MG63 (cell line): Measurements from ENCODE around the gene SYCP3. TPM values are rescaled to one million over a fixed set of nuclear protein-coding genes. Genes with fewer than 3 reads are reported as not detected.
"Not testable (repeated sequence)": the region's sequence is repeated elsewhere in the genome, so short reads cannot be mapped to it uniquely, and the experiment has no call there.

ENCODE experiments used
- DNase-seq: peaks from one replicate; pipeline ENCODE4 v3.0.0-alpha.2; 2020
- H3K27me3 ChIP-seq: fragments of 250-450 bp; sonication (Bioruptor Pico); 2 replicates; pipeline ENCODE4 v1.5.1; 2020; ENCODE audit warnings: mild to moderate bottlenecking, moderate library complexity
- H3K36me3 ChIP-seq: fragments of 250-450 bp; sonication (Bioruptor Pico); 2 replicates; pipeline ENCODE4 v1.5.1; 2020; ENCODE audit warnings: mild to moderate bottlenecking, moderate library complexity
- H3K4me3 ChIP-seq: fragments of 250-450 bp; sonication (Bioruptor Pico); 2 replicates; pipeline ENCODE4 v1.5.1; 2020; ENCODE audit warnings: mild to moderate bottlenecking, moderate library complexity
- H3K9me3 ChIP-seq: fragments of 250-450 bp; sonication (Bioruptor Pico); 2 replicates; pipeline ENCODE4 v1.5.1; 2020; ENCODE audit warnings: mild to moderate bottlenecking, moderate library complexity
- total RNA-seq: library from RNA; depleted of rRNA; stranded (reverse); fragments of >200 nt; shearing (Covaris generic); gene quantifications from 2 replicates; pipeline ENCODE4 v1.2.3, GENCODE V29; 2014; ENCODE audit warnings: low replicate concordance

Gene SYCP3
- total RNA-seq, 1 experiment from 2014 or later = not detected

DNA sequence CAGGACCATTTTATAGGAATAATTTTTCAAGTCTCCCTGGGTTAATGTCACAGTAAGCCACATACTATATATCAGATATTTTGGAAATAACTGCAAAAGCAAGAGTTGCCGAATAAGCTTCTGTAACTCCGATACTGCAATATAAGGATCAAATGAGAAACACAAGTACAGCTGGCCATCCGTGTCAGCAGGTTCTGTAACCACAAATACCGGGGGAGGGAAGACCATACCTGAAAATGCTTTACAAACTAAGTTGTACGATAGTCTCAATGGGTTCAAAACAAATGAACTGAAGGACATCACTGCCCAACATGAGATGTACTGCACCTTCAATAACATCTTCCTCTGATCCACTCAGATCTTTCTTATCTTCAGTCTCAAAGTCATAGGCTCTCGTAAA lies 1.8 kb downstream of the SYCP3 start:
- no peaks in the 10 kb centered on the region for H3K36me3 ChIP-seq
- no peaks in the 10 kb centered on the region for H3K9me3 ChIP-seq
- DNase-seq = no peak
- no peak overlapping the region for H3K4me3 ChIP-seq
- H3K27me3 ChIP-seq = no peaks in the 10 kb centered on the region

DNA sequence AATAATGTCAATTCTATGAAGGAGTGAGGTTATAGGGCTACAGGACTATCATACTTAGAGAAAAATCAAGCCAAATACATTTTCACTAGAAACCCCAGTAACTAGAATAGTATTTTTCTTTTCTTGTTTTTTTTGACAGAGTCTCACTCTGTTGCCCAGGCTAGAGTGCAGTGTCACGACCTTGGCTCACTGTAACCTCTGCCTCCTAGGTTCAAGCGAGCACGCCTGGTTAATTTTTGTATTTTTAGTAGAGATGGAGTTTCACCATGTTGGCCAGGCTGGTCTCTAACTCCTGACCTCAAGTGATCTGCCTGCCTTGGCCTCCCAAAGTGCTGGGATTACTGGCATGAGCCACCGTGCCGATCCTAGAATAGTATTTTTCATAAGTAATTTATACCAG lies 4.8 kb downstream of the SYCP3 start:
- H3K9me3 ChIP-seq = not testable (repeated sequence)

DNA sequence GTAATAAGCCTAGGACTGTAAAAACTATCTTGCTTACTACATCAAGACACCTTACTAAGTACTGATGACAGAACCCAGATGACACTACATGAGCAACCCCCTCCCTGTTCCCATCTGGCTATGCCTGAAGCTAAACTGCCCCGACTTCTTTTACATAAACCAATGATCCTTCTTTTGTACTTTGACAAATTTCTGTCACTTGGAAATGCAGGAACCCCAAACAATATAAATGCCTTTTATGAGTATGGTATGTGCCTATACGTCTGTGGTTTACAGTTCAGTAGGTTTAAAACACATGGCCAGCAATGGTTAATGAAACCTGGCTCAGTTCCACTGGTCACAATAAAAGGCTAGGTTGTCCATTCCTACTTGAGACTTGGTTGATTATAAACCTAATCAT lies 6.1 kb downstream of the SYCP3 start:
- no peak for DNase-seq
- Histone ChIP-seq H3K27me3 (no peaks in the 10 kb centered on the region), H3K9me3 (no peaks in the 10 kb centered on the region), H3K4me3 (no peak overlapping the region), H3K36me3 (no peaks in the 10 kb centered on the region; the same call in 1 of the 2 replicates)

More for the DNA sequence above, 4.8 kb downstream of the SYCP3 start:
- H3K4me3 ChIP-seq, H3K27me3 ChIP-seq, DNase-seq, H3K36me3 ChIP-seq: not testable (repeated sequence)

DNA sequence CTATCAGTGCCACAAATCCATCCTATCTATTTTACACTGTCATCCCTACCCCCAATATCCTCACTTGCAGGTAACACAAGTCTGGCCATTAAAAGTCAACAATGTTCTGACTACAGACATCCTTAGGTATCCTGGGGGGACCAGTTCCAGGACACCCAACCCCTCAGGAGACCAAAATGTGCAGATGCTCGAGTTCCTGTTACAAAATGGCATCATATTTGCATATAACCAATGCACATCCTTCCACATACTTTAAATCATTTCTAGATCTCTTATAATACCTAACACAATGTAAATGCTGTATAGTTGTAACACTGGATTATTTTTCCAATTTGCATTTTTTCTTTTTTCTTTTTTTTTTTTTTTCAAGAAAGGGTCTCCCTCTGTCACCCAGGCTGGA lies 6.9 kb downstream of the SYCP3 start:
- Histone ChIP-seq H3K27me3 (no peaks in the 10 kb centered on the region), H3K9me3 (no peaks in the 10 kb centered on the region), H3K4me3 (no peak overlapping the region), H3K36me3 (no peaks in the 10 kb centered on the region; the same call in 1 of the 2 replicates)
- no peak for DNase-seq

DNA sequence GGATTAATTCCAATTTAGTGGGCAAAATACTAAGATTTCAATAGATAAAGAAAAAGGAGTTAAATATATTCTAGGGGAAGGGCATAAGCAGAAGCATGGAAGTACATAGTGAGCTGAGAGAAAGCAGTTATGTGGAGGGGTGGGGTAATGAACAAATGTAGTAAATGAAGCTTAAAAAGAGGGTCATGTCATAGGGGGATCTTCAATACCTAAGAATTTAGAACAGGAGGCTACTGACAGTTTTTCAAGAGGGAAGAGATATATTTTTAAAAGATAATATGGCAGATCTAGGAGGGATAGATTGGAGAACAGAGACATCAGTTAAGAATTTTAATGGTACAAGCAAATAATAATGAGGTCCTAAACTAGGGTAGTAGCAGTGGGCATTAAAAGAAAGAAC lies 9.4 kb downstream of the SYCP3 start:
- Histone ChIP-seq H3K36me3 (no peaks in the 10 kb centered on the region; the same call in 1 of the 2 replicates), H3K27me3 (no peaks in the 10 kb centered on the region), H3K4me3 (no peak overlapping the region), H3K9me3 (no peaks in the 10 kb centered on the region)
- no peak for DNase-seq

DNA sequence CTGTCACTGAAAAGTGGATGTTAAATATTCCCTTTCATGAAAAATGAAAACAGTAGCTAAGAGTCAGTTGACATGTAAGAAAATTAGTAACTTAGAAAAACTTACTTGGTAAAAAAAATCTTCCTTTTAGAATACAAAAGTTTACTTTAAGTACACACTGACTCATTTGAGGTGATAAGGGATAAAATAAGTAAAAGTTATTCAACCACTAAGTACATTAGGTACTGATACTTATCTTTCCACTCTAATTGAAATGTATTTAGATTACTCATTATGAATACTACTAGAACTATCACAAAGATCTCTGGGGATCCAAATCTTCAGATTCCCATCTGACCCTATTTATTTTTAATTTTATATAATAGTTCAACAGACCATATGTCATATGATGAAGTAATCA lies 12.2 kb downstream of the SYCP3 start:
- no peaks in the 10 kb centered on the region for H3K27me3 ChIP-seq
- DNase-seq = no peak
- H3K9me3 ChIP-seq = no peaks in the 10 kb centered on the region
- no peaks in the 10 kb centered on the region; the same call in 1 of the 2 replicates for H3K36me3 ChIP-seq
- H3K4me3 ChIP-seq = no peak overlapping the region

DNA sequence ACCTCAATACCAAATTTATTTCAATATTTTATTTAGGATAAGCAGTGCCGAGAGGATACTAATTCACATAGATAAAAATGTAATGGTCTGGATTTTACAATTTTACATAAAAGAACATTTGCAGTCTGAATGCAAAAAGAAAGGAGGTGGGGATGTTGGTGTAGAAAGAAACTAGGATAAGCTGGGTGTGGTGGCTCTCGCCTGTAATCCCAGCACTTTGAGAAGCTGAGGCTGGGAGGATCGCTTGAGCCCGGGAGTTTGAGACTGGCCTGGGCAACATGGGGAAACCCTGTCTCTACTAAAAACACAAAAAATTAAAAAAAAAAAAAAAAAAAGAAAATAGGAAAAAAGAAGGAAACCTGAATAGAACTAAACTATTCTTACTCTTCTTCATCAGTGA lies 16.9 kb downstream of the SYCP3 start:
- Histone ChIP-seq H3K36me3 (no peaks in the 10 kb centered on the region; the same call in 1 of the 2 replicates), H3K4me3 (no peak overlapping the region), H3K27me3 (no peaks in the 10 kb centered on the region), H3K9me3 (no peaks in the 10 kb centered on the region)
- no peak for DNase-seq

DNA sequence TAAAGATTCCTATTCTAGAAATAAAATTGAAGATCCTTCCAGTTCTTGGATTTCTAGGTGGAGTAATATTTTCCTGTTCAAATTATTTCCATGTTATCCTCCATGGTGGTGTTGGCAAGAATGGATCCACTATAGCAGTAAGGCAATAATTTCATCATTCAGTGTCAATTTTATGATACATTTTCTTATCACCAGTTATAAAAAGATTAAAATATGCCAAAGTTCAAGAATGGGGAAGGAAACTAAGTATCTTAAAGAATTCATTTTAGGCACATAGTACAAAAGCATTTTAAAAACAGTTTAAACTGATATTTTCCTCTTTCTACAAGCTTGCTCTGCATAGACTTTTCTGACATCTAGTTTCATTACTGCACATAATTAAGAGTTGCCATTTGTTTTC lies 19.1 kb downstream of the SYCP3 start:
- H3K9me3 ChIP-seq = no peaks in the 10 kb centered on the region
- no peak for DNase-seq
- H3K4me3 ChIP-seq = no peak overlapping the region
- no peaks in the 10 kb centered on the region; the same call in 1 of the 2 replicates for H3K36me3 ChIP-seq
- H3K27me3 ChIP-seq = no peaks in the 10 kb centered on the region

DNA sequence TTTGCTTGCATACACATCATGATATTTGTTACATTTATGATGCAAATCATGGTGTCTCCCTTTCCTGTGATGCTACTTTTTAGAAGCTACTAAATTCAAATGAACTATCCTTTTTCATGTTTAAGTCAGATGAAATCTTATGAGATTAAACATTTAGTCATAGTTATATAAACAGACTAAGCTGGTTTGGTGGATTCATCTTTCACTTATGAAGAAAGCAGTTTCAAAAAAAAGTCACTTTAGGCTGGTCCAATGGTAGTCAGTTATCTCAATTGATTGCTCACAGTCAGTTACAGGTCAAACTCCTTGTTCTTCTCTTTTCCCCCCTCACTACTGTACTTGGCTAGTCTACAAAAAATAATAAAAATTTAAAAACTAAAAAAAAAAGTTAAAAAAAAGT lies 19.7 kb downstream of the SYCP3 start:
- Histone ChIP-seq H3K27me3 (no peaks in the 10 kb centered on the region), H3K36me3 (no peaks in the 10 kb centered on the region; the same call in 1 of the 2 replicates), H3K4me3 (no peak overlapping the region), H3K9me3 (no peaks in the 10 kb centered on the region)
- no peak for DNase-seq

DNA sequence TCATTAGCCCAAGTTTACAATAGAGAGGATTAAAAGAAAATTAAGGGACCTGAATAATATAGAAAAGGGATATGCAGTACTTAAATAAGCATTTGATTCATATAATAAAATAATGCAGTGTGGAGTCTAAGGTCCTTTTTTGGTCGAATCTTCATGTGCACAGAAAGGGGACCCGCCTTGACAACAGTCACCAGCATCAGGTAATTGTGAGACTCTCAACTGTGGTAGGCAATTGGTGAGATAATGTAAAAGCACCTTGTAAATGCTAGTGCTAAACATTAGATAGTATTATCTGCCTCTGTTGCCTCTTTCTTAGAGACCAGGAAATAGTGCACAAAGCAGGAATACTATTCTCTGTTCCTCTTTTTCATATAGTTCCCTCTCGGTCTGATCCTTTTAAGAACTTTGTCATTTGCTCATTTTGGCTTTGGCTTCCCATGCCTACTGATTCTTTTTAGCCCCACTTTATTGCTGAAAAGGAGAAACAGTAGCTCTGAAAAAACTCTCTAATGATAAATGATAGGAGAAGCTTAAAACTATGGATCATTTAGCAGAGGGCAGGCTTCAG lies 24.3 kb downstream of the SYCP3 start:
- Histone ChIP-seq H3K4me3 (no peak overlapping the region), H3K27me3 (no peaks in the 10 kb centered on the region), H3K9me3 (no peaks in the 10 kb centered on the region), H3K36me3 (no peaks in the 10 kb centered on the region)
- no peak for DNase-seq

DNA sequence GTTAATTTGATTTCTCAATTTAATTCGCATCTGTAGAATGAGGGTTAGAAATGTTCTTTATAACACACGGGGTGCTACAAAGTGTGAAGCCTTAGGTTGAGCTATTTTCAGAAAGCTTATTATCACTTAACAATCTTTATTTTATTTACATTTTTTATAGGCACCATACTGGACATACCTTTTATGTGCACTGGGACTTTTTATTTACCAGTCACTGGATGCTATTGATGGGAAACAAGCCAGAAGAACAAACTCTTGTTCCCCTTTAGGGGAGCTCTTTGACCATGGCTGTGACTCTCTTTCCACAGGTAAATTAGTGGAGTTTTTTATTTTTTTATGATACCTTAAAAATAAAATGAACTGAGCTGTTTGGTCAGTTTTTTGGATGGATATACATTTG lies 25.3 kb downstream of the SYCP3 start:
- DNase-seq = no peak
- Histone ChIP-seq H3K9me3 (no peaks in the 10 kb centered on the region), H3K27me3 (no peaks in the 10 kb centered on the region), H3K4me3 (no peak overlapping the region), H3K36me3 (no peaks in the 10 kb centered on the region)

DNA sequence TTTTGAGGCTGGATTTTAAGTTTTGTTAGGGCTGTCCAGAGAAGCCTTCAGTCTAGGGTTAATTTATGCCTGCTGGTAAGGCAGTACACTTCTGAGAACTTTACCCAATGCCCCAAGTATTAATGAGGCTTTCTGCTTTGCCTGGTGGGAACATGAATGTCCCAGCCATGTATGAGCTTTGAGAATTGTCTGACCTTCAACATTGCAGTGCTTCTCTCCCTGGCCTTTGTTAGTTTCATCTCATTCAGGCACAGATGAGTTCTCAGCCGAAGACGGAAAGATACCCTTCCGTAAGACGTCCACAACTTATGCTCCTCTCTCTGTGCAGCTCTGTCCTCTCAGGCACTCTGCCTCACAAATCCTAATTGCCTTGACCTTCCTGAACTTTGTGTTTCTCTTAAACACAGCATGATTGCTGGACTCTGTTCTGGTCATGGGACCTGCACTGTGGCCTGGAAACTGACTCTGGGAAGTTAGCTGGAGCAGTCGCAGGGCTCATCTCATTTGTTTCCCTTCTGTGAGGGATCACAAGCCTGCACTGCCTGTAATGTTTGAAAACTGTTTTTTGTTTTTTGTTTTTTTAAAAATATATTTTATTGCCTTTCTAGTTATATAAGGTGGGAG lies 26.1 kb downstream of the SYCP3 start:
- no peak overlapping the region for H3K4me3 ChIP-seq
- DNase-seq = no peak
- H3K27me3 ChIP-seq = no peaks in the 10 kb centered on the region
- no peaks in the 10 kb centered on the region for H3K9me3 ChIP-seq
- no peaks in the 10 kb centered on the region for H3K36me3 ChIP-seq

DNA sequence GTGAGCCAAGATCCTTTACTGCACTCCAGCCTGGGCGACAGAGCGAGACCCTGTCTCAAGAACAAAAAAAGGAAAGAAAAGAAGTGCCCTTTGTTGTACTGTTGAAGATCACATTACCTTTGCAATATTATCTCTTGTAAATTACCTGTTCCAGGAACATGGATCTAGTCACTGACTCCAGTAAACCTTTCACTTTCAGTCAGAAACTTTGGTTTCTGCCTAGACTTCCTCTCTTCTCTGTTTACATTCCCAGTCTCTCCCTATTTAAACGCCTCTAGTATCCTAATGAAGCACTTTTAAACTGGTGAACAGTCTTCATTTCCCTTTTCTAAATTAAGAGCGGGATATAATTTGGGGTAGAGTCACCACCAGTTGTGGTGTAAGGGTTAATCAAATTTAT lies 29.0 kb downstream of the SYCP3 start:
- H3K9me3 ChIP-seq = peaks cover 3% of the 10 kb centered on the region; the same call in 1 of the 2 replicates
- no peaks in the 10 kb centered on the region for H3K27me3 ChIP-seq
- no peaks in the 10 kb centered on the region for H3K36me3 ChIP-seq
- H3K4me3 ChIP-seq = no peak overlapping the region
- no peak for DNase-seq

DNA sequence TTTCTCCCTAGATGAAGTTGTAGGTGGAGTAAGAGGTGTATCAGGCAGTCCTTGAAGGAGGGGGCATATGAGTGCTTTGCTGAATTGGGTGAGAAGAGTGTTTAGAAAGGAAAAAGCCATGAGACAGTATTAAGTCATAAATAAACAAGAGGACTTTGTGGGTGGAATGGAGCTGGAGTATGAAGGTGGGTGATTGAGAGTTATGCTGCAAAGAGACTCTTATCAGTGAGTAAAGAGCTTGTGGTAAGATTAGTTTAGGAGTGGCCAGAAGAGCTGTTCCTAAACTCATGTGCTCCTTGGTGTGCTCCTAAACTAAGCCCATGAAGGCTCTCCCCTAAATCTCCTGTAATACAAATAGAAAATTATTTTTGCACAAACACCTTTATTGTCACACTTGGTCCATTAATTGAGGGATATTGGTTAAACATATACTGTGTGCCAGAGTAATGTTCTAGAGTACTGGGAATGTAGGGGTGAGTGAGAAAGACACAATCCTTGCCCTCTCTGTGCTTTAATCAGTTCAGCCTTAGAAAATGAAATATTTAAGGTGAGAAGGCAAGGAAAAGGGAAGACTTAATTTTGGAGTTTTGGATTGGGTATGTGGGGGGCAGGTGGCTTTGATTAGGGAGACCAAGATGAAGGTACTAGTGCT lies 32.0 kb downstream of the SYCP3 start:
- no peak for DNase-seq

DNA sequence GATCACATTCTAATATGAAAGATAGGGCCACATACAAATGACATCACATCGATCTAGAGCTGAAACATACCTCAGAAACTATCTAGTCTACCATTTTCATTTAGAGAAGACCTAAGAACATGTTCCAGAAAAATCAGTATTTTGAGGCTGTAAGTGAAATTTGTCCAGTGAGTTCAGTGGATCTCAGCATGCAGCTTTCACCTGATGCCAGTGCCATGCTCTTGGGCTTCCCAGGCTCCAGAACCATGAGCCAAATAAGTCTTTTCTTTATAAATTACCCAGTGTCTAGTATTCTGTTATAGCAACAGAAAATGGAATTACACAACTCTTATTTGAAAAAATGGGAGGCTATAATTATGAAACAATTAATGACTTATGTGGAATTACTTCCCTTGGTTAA lies 32.9 kb downstream of the SYCP3 start:
- no peak overlapping the region for H3K4me3 ChIP-seq
- no peaks in the 10 kb centered on the region for H3K27me3 ChIP-seq
- peaks cover 3% of the 10 kb centered on the region; the same call in 1 of the 2 replicates for H3K9me3 ChIP-seq
- H3K36me3 ChIP-seq = no peaks in the 10 kb centered on the region
- no peak for DNase-seq

More for the DNA sequence above, 32.0 kb downstream of the SYCP3 start:
- no peak overlapping the region for H3K4me3 ChIP-seq
- no peaks in the 10 kb centered on the region for H3K36me3 ChIP-seq
- H3K27me3 ChIP-seq = no peaks in the 10 kb centered on the region
- peaks cover 3% of the 10 kb centered on the region; the same call in 1 of the 2 replicates for H3K9me3 ChIP-seq

DNA sequence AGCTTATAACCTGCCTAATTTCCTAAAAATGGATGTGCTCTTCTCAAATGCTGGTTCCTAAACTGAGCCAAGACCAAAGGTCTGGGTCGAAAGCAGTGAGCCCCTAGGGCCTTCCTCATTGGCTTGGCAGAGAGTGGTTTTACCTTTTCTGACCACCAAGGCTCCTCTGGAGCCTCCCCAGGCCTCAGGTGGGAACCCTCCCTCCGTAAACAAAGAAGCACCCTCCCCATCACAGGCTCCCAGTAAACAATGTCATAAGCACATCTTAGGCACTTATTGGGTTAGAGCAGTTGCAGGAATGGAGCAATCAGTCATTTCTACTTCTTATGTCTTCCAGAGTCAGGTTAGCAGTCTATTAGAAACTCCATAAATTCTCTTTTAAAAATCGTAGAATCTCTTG lies 35.8 kb downstream of the SYCP3 start:
- no peak for DNase-seq
- Histone ChIP-seq H3K4me3 (no peak overlapping the region), H3K36me3 (no peaks in the 10 kb centered on the region; the same call in 1 of the 2 replicates), H3K9me3 (peaks cover 3% of the 10 kb centered on the region; the same call in 1 of the 2 replicates), H3K27me3 (no peaks in the 10 kb centered on the region)

DNA sequence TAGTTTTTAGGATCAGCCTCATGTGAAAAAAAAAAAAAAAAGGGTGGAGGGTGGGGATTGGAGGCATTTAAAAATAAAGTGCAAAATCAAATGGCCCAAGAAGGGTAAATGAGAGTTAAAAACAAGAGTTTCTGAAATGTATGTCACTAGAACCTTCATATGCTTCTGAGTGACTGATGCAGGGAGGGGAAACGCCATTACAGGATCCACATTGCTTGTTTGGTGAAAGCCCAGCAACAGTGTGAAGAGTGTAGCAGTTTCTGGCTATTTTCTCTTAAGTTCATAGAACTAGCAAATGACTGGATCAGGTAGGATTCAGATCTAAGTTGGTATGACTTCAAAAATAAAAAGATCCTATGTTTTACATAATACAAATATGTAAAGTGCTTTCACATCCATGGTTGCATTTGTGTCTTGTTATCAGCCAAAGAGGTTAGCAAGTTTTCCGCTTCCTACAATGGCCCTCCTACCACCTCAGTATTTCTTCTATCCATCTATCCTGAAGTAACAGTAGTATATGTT lies 38.9 kb downstream of the SYCP3 start:
- Histone ChIP-seq H3K9me3 (no peaks in the 10 kb centered on the region), H3K36me3 (no peaks in the 10 kb centered on the region; the same call in 1 of the 2 replicates), H3K4me3 (no peak overlapping the region), H3K27me3 (no peaks in the 10 kb centered on the region)
- no peak for DNase-seq
